ENCODE data around the gene IDH3A.

IDH3A gene

GRCh38 chr15:78193731-78194567 is 44.8 kb downstream of the IDH3A start:
- DNase-seq (ENCODE audit: low read depth) = no peak
- TF ChIP-seq CTCF (IDR thresholded peaks at IDR 0.05; ENCODE audit: low read length, missing control alignments) = no peak
- H3K4me3 ChIP-seq (replicated peaks; ENCODE audit: low read depth, low read length) = no peak overlapping the region

- H3K4me3 ChIP-seq (replicated peaks; ENCODE audit: low read depth, low read length) = no peak overlapping the region
- no peak for TF ChIP-seq CTCF (IDR thresholded peaks at IDR 0.05; ENCODE audit: low read length, missing control alignments)
- DNase-seq (ENCODE audit: low read depth) = no peak
Observed at GRCh38 chr15:78194568-78194925, 45.4 kb downstream of the IDH3A start.

DNA sequence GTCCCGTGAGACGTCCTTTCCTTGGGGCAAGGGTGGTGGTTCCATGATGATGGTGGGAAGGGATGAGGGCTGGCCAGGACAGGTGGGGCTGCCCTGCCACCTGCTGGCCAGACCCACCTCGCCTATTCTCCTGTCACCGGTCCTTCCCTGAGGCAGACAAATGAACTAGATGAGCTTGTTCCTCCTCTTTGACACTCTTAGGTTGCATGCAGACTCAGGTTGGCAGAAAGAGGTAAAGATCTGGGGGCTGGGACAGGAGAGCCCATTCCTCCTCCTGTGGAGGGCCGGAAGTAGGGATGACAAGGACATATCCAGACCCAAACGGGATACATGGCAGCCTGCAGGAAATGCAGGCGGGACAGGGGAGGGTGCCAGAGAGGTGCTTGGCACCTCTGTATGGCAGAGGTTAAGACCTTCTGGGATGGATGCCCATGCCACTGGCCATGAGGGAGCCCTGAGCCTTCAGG is 46.6 kb downstream of the IDH3A start:
- TF ChIP-seq CTCF (IDR thresholded peaks at IDR 0.05; ENCODE audit: low read length, missing control alignments) = peak; percentile 59
- no peak overlapping the region for H3K4me3 ChIP-seq (replicated peaks; ENCODE audit: low read depth, low read length)
- DNase-seq (ENCODE audit: low read depth) = peak; percentile 24

DNA sequence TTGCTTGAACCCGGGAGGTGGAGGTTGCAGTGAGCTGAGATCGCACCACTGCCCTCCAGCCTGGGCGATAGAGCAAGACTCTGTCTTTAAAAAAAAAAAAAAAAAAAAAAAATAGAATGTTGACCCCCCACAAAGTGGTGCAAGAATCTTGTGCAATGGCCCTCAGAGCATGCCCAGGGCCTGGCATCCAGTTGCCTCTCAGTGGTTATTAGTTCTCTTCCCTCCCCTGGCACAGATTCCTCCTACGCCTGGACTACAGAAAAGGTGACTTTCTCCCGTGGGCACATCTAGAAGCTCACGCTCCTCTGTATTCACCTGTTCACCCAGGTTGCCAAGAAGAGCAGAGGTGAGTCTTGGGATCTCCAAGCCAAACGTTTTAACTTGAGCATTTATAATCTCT is 48.5 kb downstream of the IDH3A start:
- no peak for DNase-seq (ENCODE audit: low read depth)
- H3K4me3 ChIP-seq (replicated peaks; ENCODE audit: low read depth, low read length) = no peak overlapping the region
- no peak for TF ChIP-seq CTCF (IDR thresholded peaks at IDR 0.05; ENCODE audit: low read length, missing control alignments)

- no peak for DNase-seq (ENCODE audit: low read depth)
- no peak overlapping the region for H3K4me3 ChIP-seq (replicated peaks; ENCODE audit: low read depth, low read length)
- no peak for TF ChIP-seq CTCF (IDR thresholded peaks at IDR 0.05; ENCODE audit: low read length, missing control alignments)
Observed at GRCh38 chr15:78200276-78200930, 51.2 kb downstream of the IDH3A start.

DNA sequence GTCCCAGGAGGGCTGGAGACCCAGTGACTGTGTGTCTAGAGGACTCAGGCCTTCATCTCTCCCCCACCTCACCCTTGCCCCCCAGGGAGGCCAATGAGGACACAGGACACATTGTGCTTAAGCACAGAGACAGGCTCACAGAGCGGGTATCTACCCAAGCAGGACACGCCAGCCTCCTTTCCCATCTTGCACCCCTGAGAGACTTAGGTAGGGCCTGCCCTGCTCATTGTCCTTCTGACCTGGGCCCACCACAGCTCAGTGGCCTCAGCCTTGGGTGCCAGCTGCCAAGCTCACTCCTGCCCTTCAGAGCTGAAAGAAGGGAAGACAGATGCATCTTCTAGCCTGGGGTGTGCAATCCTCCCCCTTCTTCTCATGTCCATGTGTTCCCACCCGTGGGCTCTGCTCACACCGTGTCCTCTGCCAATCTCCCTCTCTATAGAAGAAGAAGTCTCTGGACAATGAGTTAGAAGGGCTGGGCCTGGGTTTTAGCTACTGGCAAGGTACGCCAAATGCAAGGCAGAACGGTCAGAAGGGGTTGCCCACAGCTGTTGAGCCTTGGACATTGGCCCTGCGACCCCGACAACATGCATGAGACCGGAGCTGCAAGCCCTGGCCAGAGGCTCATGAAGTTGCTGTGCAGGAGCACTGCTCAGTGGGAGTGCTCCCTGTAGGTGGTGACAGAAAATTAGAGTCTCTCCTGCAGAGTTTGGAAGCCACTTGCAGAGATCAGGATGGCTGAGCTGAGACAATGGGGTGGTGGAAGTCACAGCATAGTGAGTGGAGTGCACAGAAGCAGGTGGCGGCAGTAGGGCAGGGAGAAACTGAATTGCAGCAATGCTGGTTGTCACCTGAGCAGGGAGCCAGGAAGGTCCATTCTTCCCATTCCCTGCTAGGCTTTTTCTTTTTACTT is 52.4 kb downstream of the IDH3A start:
- no peak for TF ChIP-seq CTCF (IDR thresholded peaks at IDR 0.05; ENCODE audit: low read length, missing control alignments)
- no peak overlapping the region for H3K4me3 ChIP-seq (replicated peaks; ENCODE audit: low read depth, low read length)
- no peak for DNase-seq (ENCODE audit: low read depth)
